Measurements from ENCODE around the gene TRIM38. TPM values are rescaled to one million over a fixed set of nuclear protein-coding genes. Genes with fewer than 3 reads are reported as not detected.

Gene TRIM38
- total RNA-seq, 4 donors from 2014 or later = 3.9 to 14.9 (median 6.4) TPM

DNA sequence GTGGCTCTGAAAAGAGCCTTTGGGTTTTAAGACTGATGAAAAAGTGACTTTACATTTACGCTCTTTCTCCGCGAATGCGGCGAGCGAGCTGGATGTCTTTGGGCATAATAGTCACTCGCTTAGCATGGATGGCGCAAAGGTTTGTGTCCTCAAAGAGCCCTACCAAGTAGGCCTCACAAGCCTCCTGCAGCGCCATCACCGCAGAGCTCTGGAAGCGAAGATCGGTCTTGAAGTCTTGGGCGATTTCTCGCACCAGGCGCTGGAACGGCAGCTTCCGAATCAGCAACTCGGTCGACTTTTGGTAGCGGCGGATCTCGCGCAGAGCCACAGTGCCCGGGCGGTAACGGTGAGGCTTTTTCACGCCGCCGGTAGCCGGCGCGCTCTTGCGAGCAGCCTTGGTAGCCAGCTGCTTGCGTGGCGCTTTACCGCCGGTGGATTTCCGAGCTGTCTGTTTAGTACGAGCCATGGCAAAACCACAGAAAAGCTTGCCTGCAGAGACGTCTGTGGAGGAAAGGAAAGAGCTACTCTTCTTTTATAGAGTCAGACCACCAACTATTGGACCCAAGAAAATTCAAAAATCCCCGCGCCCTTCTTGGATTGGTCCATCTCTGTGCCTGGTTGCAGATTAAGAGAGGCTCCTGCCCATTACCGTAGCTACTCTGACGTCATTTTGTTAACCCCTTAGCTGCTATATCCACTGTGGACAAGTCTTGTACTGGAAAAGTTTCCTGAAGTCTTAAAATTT lies 69.2 kb downstream of the TRIM38 start:
- H3K36me3 ChIP-seq = no peaks in the 10 kb centered on the region
- H3K27me3 ChIP-seq = no peaks in the 10 kb centered on the region
- H3K4me3 ChIP-seq = peak overlapping the region; percentile 61
- DNase-seq (ENCODE audit: low spot score in 2 of 2) = peak in 1 of 2 donors; percentile 89
- peak overlapping the region; percentile 87 for H3K27ac ChIP-seq
- WGBS = 1% methylated on average over 17 of the region's 44 CpGs
- H3K9me3 ChIP-seq = no peaks in the 10 kb centered on the region
- H3K4me1 ChIP-seq = peaks cover 33% of the 10 kb centered on the region
- no peak for TF ChIP-seq POLR2A (IDR thresholded peaks at IDR 0.05)
- no peak for TF ChIP-seq CTCF (IDR thresholded peaks at IDR 0.05)
- TF ChIP-seq POLR2AphosphoS5 (IDR thresholded peaks at IDR 0.05) = peak in 1 of 3 donors; percentile 83

GRCh38 chr6:26032340-26033084 lies 69.9 kb downstream of the TRIM38 start:
- TF ChIP-seq POLR2AphosphoS5 (IDR thresholded peaks at IDR 0.05) (no peak), CTCF (IDR thresholded peaks at IDR 0.05) (no peak), EP300 (IDR thresholded peaks at IDR 0.05) (no peak), POLR2A (IDR thresholded peaks at IDR 0.05) (no peak)
- Histone ChIP-seq H3K36me3 (no peaks in the 10 kb centered on the region), H3K4me3 (peak overlapping the region; percentile 61), H3K27me3 (no peaks in the 10 kb centered on the region), H3K9me3 (no peaks in the 10 kb centered on the region), H3K4me1 (peaks cover 30% of the 10 kb centered on the region), H3K27ac (peak overlapping the region; percentile 87)
- DNase-seq (ENCODE audit: low spot score in 2 of 2) = no peak
- WGBS = under 1% methylated on average over 19 of the region's 19 CpGs

GRCh38 chr6:26033085-26033940 lies 70.7 kb downstream of the TRIM38 start:
- no peak for TF ChIP-seq CTCF (IDR thresholded peaks at IDR 0.05)
- peak in 2 of 3 donors; percentile 56 to 81 for TF ChIP-seq POLR2AphosphoS5 (IDR thresholded peaks at IDR 0.05)
- TF ChIP-seq POLR2A (IDR thresholded peaks at IDR 0.05) = peak; percentile 7 to 38
- H3K27me3 ChIP-seq = no peaks in the 10 kb centered on the region
- peak overlapping the region; percentile 87 for H3K27ac ChIP-seq
- H3K4me3 ChIP-seq = peak overlapping the region; percentile 61
- no peaks in the 10 kb centered on the region for H3K9me3 ChIP-seq
- WGBS = under 1% methylated on average over 43 of the region's 47 CpGs
- H3K4me1 ChIP-seq = peaks cover 27% of the 10 kb centered on the region
- DNase-seq (ENCODE audit: low spot score in 2 of 2) = no peak
- H3K36me3 ChIP-seq = no peaks in the 10 kb centered on the region

DNA sequence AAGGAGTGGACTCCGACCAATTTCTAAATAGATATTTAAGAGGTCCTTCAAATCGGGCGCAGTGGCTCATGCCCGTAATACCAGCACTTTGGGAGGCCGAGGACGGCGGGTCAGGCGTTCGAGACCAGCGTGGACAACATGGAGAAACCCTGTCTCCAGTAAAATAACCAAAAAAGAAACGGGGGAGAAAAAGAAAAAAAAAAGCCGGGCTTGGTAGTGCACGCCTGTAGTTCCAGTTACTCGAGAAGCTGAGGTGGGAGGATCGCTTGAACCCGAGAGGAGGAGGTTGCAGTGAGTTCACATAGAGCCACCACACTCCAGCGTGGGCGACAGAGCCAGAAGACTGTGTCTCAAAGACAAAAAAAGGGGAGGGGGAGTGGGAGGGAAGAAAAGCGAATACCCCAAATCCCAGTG lies 71.3 kb downstream of the TRIM38 start:
- Histone ChIP-seq H3K27ac (peak overlapping the region; percentile 87), H3K36me3 (no peaks in the 10 kb centered on the region), H3K4me3 (peak overlapping the region; percentile 61), H3K27me3 (no peaks in the 10 kb centered on the region), H3K4me1 (peaks cover 27% of the 10 kb centered on the region), H3K9me3 (no peaks in the 10 kb centered on the region)
- 6% methylated on average over 19 of the region's 19 CpGs for WGBS
- no peak for DNase-seq (ENCODE audit: low spot score in 2 of 2)
- no peak for TF ChIP-seq POLR2AphosphoS5 (IDR thresholded peaks at IDR 0.05)
- no peak for TF ChIP-seq POLR2A (IDR thresholded peaks at IDR 0.05)
- no peak for TF ChIP-seq EP300 (IDR thresholded peaks at IDR 0.05)
- no peak for TF ChIP-seq CTCF (IDR thresholded peaks at IDR 0.05)

All from suprapubic skin (tissue), 4 donors.